Hepatocyte (in vitro differentiated cells): ENCODE measurements around the gene LY6G5C. TPM values are rescaled to one million over a fixed set of nuclear protein-coding genes. Genes with fewer than 3 reads are reported as not detected.

Experiments
- DNase-seq: peaks from one replicate; pipeline ENCODE4 v3.0.0-alpha.2; 2016; ENCODE audit warnings: low spot score
- H2AFZ ChIP-seq: fragments of 200-600 bp; sonication (generic); 2 replicates; pipeline ENCODE4 v1.6.0; 2016; ENCODE audit warnings: antibody characterized with exemption, mild to moderate bottlenecking
- H3K27ac ChIP-seq: fragments of 200-600 bp; sonication (generic); 2 replicates; pipeline ENCODE4 v1.5.1; 2016; ENCODE audit warnings: mild to moderate bottlenecking
- H3K27me3 ChIP-seq: fragments of 200-600 bp; sonication (generic); 2 replicates; pipeline ENCODE4 v1.6.1; 2016
- H3K36me3 ChIP-seq: fragments of 200-600 bp; sonication (generic); replicated peaks from 2 replicates; pipeline ENCODE4 v1.5.1; 2016; ENCODE audit warnings: low read depth; ENCODE audit not compliant: insufficient read depth
- H3K4me1 ChIP-seq: fragments of 200-600 bp; sonication (generic); 2 replicates; pipeline ENCODE4 v1.5.1; 2016; ENCODE audit warnings: mild to moderate bottlenecking, moderate library complexity; ENCODE audit not compliant: insufficient read depth
- H3K4me2 ChIP-seq: fragments of 200-600 bp; sonication (generic); 2 replicates; pipeline ENCODE4 v1.6.0; 2016
- H3K4me3 ChIP-seq: fragments of 200-600 bp; sonication (generic); 2 replicates; pipeline ENCODE4 v1.5.1; 2016; ENCODE audit warnings: mild to moderate bottlenecking
- H3K79me2 ChIP-seq: fragments of 200-600 bp; sonication (generic); 2 replicates; pipeline ENCODE4 v1.6.0; 2017; ENCODE audit warnings: mild to moderate bottlenecking
- H3K9me2 ChIP-seq: fragments of 200-600 bp; sonication (generic); replicated peaks from 2 replicates; pipeline ENCODE4 v1.6.0; 2017; ENCODE audit warnings: mild to moderate bottlenecking; ENCODE audit not compliant: insufficient read depth
- H3K9me3 ChIP-seq: fragments of 200-600 bp; sonication (generic); 2 replicates; pipeline ENCODE4 v1.5.1; 2016; ENCODE audit warnings: low read depth, mild to moderate bottlenecking
- H4K20me1 ChIP-seq: fragments of 200-600 bp; sonication (generic); 2 replicates; pipeline ENCODE4 v1.6.0; 2016; ENCODE audit warnings: mild to moderate bottlenecking; ENCODE audit not compliant: insufficient read depth, poor library complexity, severe bottlenecking
- CTCF ChIP-seq: fragments of 200-600 bp; sonication (generic); IDR thresholded peaks from 2 replicates; pipeline ENCODE4 v1.5.1; 2016; ENCODE audit warnings: antibody characterized with exemption, mild to moderate bottlenecking; ENCODE audit not compliant: poor library complexity
- EZH2 ChIP-seq: fragments of 200-600 bp; sonication (generic); IDR thresholded peaks from 2 replicates; pipeline ENCODE4 v1.6.1; 2016; ENCODE audit warnings: antibody characterized with exemption, mild to moderate bottlenecking, borderline replicate concordance
- EZH2phosphoT487 ChIP-seq: fragments of 200-600 bp; sonication (generic); IDR thresholded peaks from one replicate; pipeline ENCODE4 v1.6.1; 2018; ENCODE audit warnings: antibody characterized with exemption, mild to moderate bottlenecking, low read depth, moderate library complexity; ENCODE audit not compliant: unreplicated experiment, severe bottlenecking
- WGBS: methylation state at CpG from one replicate; pipeline ENCODE4 v1.1.6; 2016; ENCODE audit warnings: low lambda C conversion rate; ENCODE audit errors: missing lambda C conversion rate; 5-methylcytosine and 5-hydroxymethylcytosine counted together
- polyA plus RNA-seq: library from polyadenylated mRNA; unstranded; fragments of >200 nt; fragmentation: Nextera tagmentation; extraction: Ambion mirVana; gene quantifications from 2 replicates; pipeline ENCODE4 v1.2.1, GENCODE V29; 2016
- total RNA-seq: library from RNA; depleted of rRNA; stranded (reverse); fragments of >200 nt; gene quantifications from 2 replicates; pipeline ENCODE4 v1.2.3, GENCODE V29; 2014

Gene LY6G5C
- total and polyA plus RNA-seq, 2 experiments from 2014 or later, result 0.63 TPM; not detected in 1

- H3K27me3 ChIP-seq, result no peaks in the 10 kb centered on the region
- no peak within 1 kb of the TSS for H2AFZ ChIP-seq
- H3K4me1 ChIP-seq, result peaks cover 29% of the 10 kb centered on the region
- DNase-seq, result peak; percentile 66
- H3K9me3 ChIP-seq, result no peaks in the 10 kb centered on the region
- no peaks in the 10 kb centered on the region for H3K36me3 ChIP-seq
- peaks cover 64% of the 10 kb centered on the region for H3K79me2 ChIP-seq
- H3K27ac ChIP-seq, result peak within 1 kb of the TSS; percentile 62
- peaks cover 13% of the 10 kb centered on the region for H4K20me1 ChIP-seq
- 68% methylated on average over 8 of the region's 8 CpGs for WGBS
- H3K4me2 ChIP-seq, result peak within 1 kb of the TSS; percentile 53
- H3K4me3 ChIP-seq, result no peak within 1 kb of the TSS
- TF ChIP-seq EZH2 (no peak), EZH2phosphoT487 (no peak), CTCF (no peak)
- no peaks in the 10 kb centered on the region for H3K9me2 ChIP-seq
Observed at GRCh38 chr6:31655349-31656237, 25.3 kb downstream of the LY6G5C start, which contains the start of gene APOM. TSS of gene APOM (plus strand) at chr6:31655894. CDS start at chr6:31655967, 73 bp downstream.

- no peak overlapping the region for H3K4me3 ChIP-seq
- H3K27me3 ChIP-seq, result no peaks in the 10 kb centered on the region
- TF ChIP-seq CTCF, result no peak
- no peak for TF ChIP-seq EZH2phosphoT487
- TF ChIP-seq EZH2, result no peak
- no peaks in the 10 kb centered on the region for H3K36me3 ChIP-seq
- H2AFZ ChIP-seq, result no peak overlapping the region
- H4K20me1 ChIP-seq, result peaks cover 13% of the 10 kb centered on the region
- peak overlapping the region; percentile 53 for H3K4me2 ChIP-seq
- no peaks in the 10 kb centered on the region for H3K9me3 ChIP-seq
- peak overlapping the region; percentile 62 for H3K27ac ChIP-seq
- no peaks in the 10 kb centered on the region for H3K9me2 ChIP-seq
- 91% methylated on average over 8 of the region's 8 CpGs for WGBS
- peaks cover 65% of the 10 kb centered on the region for H3K79me2 ChIP-seq
- DNase-seq, result no peak
- H3K4me1 ChIP-seq, result peaks cover 29% of the 10 kb centered on the region
Observed at GRCh38 chr6:31654574-31655348, 26.1 kb downstream of the LY6G5C start.

- Histone ChIP-seq H3K9me2 (no peaks in the 10 kb centered on the region), H3K79me2 (peaks cover 62% of the 10 kb centered on the region), H3K4me3 (peak overlapping the region; percentile 49), H3K9me3 (no peaks in the 10 kb centered on the region), H3K4me2 (peak overlapping the region; percentile 87), H3K4me1 (peaks cover 15% of the 10 kb centered on the region), H3K36me3 (no peaks in the 10 kb centered on the region), H3K27ac (peak overlapping the region; percentile 99), H2AFZ (peak overlapping the region; percentile 47), H3K27me3 (no peaks in the 10 kb centered on the region), H4K20me1 (no peaks in the 10 kb centered on the region)
- peak; percentile 92 for DNase-seq
- 12% methylated on average over 37 of the region's 37 CpGs for WGBS
- no peak for TF ChIP-seq EZH2phosphoT487
- TF ChIP-seq CTCF, result peak; percentile 12
Observed at GRCh38 chr6:31652925-31653724, 27.7 kb downstream of the LY6G5C start.
